ENCODE data around the gene VANGL1. TPM values are rescaled to one million over a fixed set of nuclear protein-coding genes. Genes with fewer than 3 reads are reported as not detected.

Gene VANGL1
- total and polyA plus RNA-seq, 4 donors, result 1.6 to 10.9 (median 5.4) TPM

DNA sequence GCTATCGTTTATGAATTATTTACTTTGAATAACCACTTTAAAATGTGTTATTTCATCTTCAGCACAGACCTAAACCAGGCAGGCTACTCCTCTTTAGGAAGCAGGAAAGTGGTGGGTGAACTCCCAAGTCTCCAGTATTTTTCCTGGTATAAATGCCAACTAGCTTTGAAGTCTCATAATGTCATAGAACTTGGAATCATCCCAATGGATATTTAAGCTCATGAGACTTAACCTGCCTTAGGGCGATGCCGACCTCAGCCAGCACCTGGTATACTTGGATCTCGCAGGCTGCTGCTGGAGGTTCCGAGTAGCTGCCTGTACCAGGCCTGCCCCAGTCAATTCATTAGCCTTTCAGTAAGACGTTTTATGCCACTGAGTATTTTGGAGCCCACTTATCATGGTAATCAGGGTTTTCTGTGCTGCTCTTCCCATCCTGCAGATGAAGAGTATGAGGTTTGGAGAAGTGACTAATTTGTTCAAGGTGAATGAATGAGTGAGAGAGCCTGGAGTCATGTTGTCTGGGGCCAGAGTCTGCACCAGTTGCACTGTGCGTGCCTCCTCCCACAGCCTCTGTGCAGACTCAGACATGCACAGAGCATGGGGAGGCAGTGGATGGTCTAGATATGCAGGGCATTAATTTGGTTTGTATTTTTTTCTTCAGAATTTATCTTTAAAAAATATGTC is 34.9 kb downstream of the VANGL1 start:
- Histone ChIP-seq H3K9ac (ENCODE audit: insufficient read depth in 1 of 2, low read length in 2 of 2) (no peak overlapping the region), H3K27ac (ENCODE audit: low read depth in 1 of 2, low read length in 1 of 2) (no peak overlapping the region), H3K4me3 (no peak overlapping the region), H3K27me3 (ENCODE audit: control insufficient read depth in 3 of 3, insufficient read depth in 3 of 3, low read length in 2 of 3) (no peaks in the 10 kb centered on the region), H3K36me3 (ENCODE audit: control insufficient read depth in 4 of 4, insufficient read depth in 4 of 4, low read length in 4 of 4) (peaks cover 0 to 7% (median 3%) of the 10 kb centered on the region in 4 donors), H3K9me3 (ENCODE audit: control insufficient read depth in 4 of 4, insufficient read depth in 3 of 4, low read length in 3 of 4) (no peaks in the 10 kb centered on the region), H3K4me1 (ENCODE audit: control insufficient read depth in 5 of 5, insufficient read depth in 5 of 5, low read length in 5 of 5) (peaks cover 0 to 4% (median 0%) of the 10 kb centered on the region in 5 donors)
- ATAC-seq (ENCODE audit: insufficient read depth, low FRiP score) (no peak), DNase-seq (no peak)
- TF ChIP-seq, protein P1, sequence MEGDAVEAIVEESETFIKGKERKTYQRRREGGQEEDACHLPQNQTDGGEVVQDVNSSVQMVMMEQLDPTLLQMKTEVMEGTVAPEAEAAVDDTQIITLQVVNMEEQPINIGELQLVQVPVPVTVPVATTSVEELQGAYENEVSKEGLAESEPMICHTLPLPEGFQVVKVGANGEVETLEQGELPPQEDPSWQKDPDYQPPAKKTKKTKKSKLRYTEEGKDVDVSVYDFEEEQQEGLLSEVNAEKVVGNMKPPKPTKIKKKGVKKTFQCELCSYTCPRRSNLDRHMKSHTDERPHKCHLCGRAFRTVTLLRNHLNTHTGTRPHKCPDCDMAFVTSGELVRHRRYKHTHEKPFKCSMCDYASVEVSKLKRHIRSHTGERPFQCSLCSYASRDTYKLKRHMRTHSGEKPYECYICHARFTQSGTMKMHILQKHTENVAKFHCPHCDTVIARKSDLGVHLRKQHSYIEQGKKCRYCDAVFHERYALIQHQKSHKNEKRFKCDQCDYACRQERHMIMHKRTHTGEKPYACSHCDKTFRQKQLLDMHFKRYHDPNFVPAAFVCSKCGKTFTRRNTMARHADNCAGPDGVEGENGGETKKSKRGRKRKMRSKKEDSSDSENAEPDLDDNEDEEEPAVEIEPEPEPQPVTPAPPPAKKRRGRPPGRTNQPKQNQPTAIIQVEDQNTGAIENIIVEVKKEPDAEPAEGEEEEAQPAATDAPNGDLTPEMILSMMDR (IDR thresholded peaks at IDR 0.05; ENCODE audit: control extremely low read depth, extremely low read depth), result no peak
- WGBS, 2 donors, result 86 to 87% methylated on average over 7 of the region's 7 CpGs

GRCh38 chr1:115677182-115677555 is 35.4 kb downstream of the VANGL1 start:
- H3K36me3 ChIP-seq (ENCODE audit: control insufficient read depth in 4 of 4, insufficient read depth in 4 of 4, low read length in 4 of 4), result peaks cover 0 to 7% (median 3%) of the 10 kb centered on the region in 4 donors
- DNase-seq, result peak in 2 of 3 donors; percentile 29 to 39
- H3K27me3 ChIP-seq (ENCODE audit: control insufficient read depth in 3 of 3, insufficient read depth in 3 of 3, low read length in 2 of 3), result no peaks in the 10 kb centered on the region
- WGBS, 2 donors, result 58 to 70% methylated on average over 3 of the region's 3 CpGs
- TF ChIP-seq, protein P1 (IDR thresholded peaks at IDR 0.05; ENCODE audit: control extremely low read depth, extremely low read depth), result no peak
- no peak overlapping the region for H3K9ac ChIP-seq (ENCODE audit: insufficient read depth in 1 of 2, low read length in 2 of 2)
- no peak overlapping the region for H3K4me3 ChIP-seq
- no peak overlapping the region for H3K27ac ChIP-seq (ENCODE audit: low read depth in 1 of 2, low read length in 1 of 2)
- H3K9me3 ChIP-seq (ENCODE audit: control insufficient read depth in 4 of 4, insufficient read depth in 3 of 4, low read length in 3 of 4), result no peaks in the 10 kb centered on the region
- H3K4me1 ChIP-seq (ENCODE audit: control insufficient read depth in 5 of 5, insufficient read depth in 5 of 5, low read length in 5 of 5), result peaks cover 0 to 4% (median 0%) of the 10 kb centered on the region in 5 donors
- ATAC-seq (ENCODE audit: insufficient read depth, low FRiP score), result no peak

DNA sequence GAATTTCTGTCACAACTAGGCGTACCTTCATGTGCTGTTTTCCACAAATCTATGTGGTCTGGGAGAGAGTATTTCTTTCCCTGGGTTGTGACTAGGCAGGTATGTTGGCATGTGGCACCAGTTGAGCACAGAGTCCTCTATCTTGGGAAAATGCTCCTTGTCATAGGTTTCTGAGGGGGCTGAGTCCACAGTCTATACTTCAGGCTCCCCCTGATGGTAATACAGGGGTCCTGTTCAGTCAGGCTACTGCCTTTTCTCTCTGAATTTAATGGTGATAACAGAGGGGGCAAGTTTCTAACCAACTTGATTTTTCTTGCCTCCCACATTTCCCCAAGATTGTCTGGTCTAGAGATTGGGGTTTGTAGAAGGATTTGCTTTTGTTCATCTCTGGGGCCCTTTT is 35.8 kb downstream of the VANGL1 start:
- H3K4me3 ChIP-seq, result no peak overlapping the region
- TF ChIP-seq, protein P1 (IDR thresholded peaks at IDR 0.05; ENCODE audit: control extremely low read depth, extremely low read depth), result no peak
- H3K27ac ChIP-seq (ENCODE audit: low read depth in 1 of 2, low read length in 1 of 2), result no peak overlapping the region
- H3K4me1 ChIP-seq (ENCODE audit: control insufficient read depth in 5 of 5, insufficient read depth in 5 of 5, low read length in 5 of 5), result peaks cover 0 to 4% (median 0%) of the 10 kb centered on the region in 5 donors
- no peaks in the 10 kb centered on the region for H3K9me3 ChIP-seq (ENCODE audit: control insufficient read depth in 4 of 4, insufficient read depth in 3 of 4, low read length in 3 of 4)
- DNase-seq, result peak in 1 of 3 donors; percentile 5
- no peaks in the 10 kb centered on the region for H3K27me3 ChIP-seq (ENCODE audit: control insufficient read depth in 3 of 3, insufficient read depth in 3 of 3, low read length in 2 of 3)
- H3K36me3 ChIP-seq (ENCODE audit: control insufficient read depth in 4 of 4, insufficient read depth in 4 of 4, low read length in 4 of 4), result peaks cover under 1 to 7% (median 4%) of the 10 kb centered on the region in 4 donors
- 96% methylated on average over 1 of the region's 1 CpG for WGBS, 2 donors
- no peak overlapping the region for H3K9ac ChIP-seq (ENCODE audit: insufficient read depth in 1 of 2, low read length in 2 of 2)
- ATAC-seq (ENCODE audit: insufficient read depth, low FRiP score), result no peak

Measured in lung (tissue), 12 donors.